GM19463 (cell line): ENCODE measurements around the gene TECTB.

Experiments used
- ATAC-seq: cut with Tn5 transposase; IDR thresholded peaks from one replicate; pipeline ENCODE4 v1.9.1; 2021; ENCODE audit warnings: mild to moderate bottlenecking, moderate library complexity; ENCODE audit not compliant: unreplicated experiment

Gene TECTB

DNA sequence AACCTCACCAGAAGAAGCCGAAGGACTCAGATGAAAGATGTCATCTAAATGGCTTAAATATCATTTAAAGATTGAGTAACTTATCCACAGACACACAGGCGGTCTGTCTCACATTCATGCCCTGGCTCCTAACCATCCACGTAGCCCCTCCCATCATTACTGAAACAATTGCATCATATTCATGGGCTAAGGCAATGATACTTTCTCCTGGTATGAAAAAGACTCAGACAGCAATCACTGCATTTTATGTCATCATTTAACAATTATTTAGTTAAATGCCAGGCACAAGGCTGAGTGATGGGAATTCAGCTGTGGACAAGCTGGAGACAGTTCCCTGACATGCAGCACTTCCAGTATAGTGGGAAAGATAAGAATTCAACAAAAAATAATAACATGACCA, 11.2 kb upstream of the TECTB start:
- no peak for ATAC-seq

- ATAC-seq, result no peak
Measured at GRCh38 chr10:112274831-112275230, 8.4 kb upstream of the TECTB start.

GRCh38 chr10:112275512-112276245, 7.5 kb upstream of the TECTB start:
- no peak for ATAC-seq

DNA sequence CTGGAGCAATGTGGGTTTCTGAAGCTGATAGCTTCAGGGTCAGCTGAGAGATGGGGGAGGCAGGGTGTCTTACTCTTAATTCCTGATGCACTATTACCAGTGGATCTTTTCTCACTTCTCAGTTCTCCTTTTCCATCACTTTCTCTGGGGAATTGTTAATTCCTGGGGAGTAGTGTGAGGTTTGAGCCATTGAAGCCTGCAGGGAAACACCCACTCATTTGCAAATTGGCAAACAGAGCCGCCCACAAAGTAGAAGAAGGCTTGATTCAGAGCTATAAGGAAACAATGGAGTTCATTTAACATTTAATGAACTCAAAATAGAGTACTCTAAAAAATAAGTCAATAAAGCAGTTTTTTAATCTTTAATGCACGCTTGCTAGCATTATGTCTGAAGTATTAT, 4.3 kb upstream of the TECTB start:
- ATAC-seq, result no peak

DNA sequence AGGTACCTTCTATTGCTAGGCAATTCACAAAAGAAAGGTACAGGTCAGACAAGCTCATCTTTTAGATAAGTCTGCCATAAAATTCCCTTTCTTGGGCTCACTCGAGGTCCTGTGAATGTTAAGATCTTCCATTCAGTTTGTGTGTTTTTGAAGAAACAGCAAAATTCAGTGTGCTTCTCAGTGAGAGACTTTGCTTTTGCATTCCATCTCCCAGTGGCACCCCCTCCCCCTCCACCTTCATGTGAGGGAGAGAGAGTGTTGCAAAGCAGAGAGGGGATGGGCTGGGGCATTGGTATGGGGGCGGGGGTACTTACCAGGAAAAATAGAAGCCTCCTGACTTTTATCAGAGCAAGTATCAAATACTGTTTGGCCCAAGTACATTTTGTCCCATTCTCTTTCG, 3.8 kb upstream of the TECTB start:
- no peak for ATAC-seq

DNA sequence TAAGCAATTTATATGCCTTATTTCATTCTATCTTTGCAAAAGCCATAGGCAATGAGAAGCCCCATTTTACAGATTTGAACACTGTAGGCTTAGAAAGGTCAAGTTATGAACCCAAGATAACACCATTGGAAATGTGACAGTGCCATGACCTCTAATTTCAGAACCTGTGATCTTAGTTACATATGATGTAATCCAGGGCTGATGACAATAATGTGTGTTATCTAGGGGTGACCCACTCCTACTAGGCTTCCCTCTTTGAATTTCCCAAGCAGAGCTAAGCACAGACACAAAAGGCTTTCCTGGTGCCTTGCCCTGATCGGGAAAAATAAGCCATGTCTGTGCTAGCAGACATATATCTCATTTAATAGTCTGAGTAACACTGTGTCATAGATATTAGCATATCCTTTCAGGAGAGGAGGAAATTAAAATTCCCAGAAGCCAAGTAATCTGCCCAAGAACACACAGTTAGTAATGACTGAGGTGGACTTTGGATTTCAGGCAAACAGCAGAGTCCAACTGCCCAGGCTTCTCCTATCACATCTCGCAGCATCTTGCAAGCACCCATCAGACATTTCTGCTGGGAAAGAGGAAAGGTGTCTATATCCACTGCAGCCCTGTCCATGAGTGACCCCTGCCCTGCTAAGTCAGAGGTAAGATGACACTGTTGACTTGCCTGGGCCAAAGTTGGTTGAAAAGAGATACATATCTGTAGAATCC, 2.8 kb upstream of the TECTB start:
- no peak for ATAC-seq

DNA sequence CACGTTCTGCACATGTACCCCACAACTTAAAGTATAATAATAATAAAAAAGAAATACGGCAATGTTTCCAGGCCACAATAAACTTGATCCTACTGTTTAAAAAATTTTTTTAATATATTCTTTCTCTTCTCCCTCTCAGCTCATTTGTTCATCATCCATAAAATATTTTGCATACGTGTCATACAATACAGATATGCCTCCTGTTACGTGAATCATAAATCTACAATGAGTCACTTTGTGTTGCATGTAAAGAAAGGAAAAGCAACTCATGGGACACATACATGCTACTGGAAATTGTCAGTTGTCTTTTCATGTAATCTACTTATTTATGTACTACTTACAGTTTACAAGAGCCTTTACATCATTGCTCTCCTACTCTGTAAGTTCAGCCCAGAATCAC, 1.1 kb upstream of the TECTB start:
- no peak for ATAC-seq

DNA sequence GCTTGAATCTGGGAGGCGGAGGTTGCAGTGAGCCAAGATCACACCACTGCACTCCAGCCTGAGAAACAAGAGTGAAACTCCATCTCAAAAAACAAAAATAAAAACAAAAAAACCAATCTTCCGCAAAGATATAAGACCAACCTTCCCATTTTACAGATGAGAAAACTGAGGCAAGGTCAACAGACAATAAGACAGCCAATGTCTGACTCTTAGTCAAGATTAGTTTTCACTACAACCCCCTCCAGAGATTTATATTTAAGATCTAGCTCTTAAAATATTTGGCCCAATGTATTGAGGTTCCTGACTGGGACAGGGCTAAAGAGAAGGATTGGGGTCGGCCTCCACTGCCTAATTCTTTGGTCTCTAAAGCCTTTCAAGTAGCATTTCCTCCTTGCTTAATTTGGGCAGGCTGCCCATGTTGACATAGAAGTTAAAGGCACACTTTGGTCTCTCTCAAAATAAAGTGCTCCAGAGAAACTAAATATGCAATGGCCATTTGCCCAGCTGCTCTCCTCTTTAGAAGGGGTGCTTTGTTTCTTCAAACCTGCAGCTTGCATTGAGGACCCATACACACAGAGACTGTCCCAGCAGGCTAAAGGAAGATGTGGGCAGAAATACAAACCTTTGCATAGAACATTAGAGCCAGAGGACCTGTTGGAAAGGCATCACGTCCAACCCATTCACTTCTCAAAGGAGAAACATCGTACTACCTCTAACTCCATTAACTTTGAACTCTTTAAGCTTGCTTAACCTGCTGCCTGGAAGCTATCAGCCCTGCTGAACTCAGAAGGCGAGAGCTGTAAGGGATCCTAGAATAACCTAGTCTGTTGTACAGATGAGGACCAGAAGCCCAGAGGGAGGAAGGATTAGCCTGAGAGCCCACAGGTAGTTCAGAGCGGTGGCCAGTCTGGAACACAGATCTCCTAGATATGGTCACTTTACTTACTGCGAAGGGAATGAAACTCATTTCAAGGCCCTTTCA, 3.9 kb downstream of the TECTB start:
- no peak for ATAC-seq

DNA sequence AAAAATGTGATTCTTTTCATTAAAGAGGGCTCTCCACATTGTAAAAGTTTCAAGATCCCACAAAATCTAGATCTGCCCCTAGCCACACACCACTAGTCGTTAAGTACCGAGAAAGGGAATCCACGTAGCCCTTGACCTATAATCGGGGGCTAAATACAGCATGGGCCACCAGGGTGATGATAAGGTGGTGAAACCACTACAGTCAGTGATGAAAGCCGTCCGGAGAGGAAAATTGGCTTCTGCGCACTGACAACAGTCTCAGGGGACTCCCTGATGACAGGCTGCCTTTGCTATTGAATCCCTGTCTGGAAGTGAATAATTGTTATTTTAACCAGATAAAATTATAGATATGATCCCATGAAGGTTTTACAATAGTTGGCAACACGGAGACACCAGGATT, 4.6 kb downstream of the TECTB start:
- ATAC-seq, result no peak

GRCh38 chr10:112288486-112288885, 5.3 kb downstream of the TECTB start:
- ATAC-seq, result no peak

DNA sequence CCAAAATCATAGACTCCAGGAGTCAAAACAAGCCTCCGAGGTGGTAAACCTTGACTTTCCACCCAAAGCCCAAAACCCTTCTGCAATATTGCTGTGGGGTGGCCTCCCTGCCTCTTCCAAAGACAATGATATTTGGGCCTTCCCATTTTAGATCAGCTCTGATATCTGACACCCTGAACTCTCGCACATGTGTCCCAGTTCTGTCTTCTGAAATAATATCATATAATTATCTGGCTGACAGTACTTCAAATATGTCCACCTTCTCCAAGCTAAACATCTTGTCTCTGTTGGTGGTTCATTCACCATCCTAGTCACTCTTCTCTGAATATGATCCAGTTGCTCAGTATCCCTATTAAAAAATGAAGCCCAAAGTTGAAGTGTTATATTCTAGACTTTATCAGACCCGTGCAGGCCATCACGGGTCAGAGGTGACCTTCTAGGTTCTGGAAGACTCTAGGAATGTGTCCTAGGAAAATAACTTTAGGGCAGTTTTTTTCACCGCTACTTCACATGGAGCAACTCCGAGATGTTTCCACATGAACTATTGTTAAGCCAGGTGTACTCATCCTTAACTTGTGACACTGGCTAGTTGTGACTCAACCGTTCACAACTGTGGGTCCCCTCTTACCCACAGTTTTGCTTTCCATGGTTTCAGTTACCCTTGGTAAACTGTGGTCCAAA, 6.3 kb downstream of the TECTB start:
- ATAC-seq, result no peak

- ATAC-seq, result no peak
Measured at GRCh38 chr10:112290054-112290373, 6.8 kb downstream of the TECTB start.

DNA sequence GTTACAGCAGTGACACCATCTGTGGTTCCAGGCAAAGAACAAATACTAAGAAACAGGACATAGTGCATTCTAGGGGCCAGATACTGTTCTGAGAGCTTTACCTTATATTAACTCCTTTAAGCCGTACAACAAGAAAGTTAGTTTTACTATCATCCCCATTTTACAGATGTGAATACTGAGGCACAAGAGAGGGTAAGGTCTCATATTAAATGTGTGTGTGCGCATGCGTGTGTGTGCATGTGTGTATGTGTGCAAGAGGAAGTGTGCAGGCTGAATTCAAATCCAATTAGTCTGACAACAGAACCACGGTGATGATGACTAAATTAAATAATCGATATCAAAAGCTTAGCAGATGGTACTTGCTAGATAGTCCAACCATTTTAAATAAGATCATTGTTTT, 11.0 kb downstream of the TECTB start:
- no peak for ATAC-seq

DNA sequence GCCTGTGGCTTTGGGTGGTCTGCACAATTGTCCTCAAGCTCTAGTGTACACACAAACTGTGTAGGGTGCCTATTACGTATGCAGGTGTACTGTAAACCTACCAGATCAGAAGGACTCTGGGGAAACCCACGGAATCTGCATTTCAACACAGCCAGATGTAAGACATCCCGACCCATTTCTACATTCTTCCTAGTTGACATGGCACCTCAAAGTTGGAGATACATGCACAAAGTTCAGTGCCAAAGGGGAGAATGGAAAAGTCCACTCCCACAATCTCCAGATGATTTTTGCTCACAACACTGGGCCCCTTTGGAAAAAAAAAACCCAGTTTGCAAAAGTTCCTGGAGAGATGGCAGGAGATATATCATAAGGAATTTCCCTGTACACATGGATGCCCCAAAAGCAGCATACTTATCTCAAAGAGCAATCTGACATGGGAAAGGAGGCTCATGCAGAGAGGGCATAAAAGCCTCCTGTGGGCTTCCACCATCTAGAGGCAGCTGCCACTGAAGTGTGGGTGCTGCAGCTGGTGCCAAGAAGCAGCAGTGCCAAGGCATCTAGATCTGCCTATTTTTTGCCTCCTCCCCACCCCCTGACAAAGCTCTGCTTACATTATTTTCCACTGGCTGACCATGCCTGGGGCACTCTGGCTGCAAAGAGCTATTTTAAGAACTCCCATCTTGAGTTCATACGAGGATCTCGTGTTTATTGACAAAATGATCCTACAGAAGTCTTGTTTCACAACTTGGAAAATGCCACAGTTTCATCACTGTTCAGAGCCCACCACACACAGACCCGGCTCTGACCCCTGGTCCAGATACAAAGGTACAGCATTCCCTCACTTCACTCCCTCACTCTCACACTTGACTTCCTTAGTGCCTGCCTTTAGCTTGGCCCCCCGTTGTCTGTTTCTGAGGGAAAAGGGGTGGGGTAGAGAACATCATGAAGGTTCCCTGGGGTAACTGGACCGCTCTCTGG, 12.9 kb downstream of the TECTB start:
- no peak for ATAC-seq

DNA sequence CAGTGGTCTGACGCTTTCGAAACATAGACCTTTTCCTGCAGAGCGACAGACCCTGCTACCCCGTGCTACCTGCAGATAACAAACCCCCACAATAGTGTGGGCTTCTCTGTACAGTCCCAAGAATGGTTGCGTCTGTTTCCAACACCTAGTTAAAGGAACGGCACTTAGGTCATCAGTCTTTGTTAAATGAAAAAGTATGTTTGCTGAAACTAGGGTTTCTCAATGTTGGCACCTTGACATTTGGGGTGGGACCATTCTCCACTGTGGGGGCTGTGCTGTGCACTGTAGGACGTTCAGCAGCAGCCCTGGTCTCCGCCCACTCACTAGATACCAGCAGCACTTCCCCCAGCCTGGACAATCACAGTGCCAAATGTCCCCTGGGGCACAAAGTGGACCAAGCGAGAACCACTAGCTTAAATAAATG, 13.7 kb downstream of the TECTB start:
- no peak for ATAC-seq

DNA sequence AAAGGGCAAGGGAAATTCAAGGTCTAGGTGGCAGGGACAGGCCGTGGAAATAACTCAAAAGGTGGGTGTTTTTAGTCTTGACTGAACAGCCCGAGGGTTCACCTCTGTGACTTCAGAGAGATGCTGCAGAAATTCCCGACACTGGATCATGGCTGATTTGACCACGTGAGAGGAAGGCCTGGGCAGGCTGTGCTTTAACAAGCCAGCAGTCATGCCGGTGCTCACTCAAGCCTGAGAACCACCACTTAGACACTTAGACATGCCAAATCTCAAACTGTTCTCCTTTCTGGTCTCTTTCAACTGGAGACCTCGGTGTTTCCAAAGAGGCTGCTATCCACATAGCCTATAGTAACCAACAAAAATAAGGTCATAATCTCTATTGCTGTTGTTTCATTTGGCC, 15.4 kb downstream of the TECTB start:
- no peak for ATAC-seq

- ATAC-seq, result no peak
Measured at GRCh38 chr10:112299456-112299855, 16.3 kb downstream of the TECTB start.

GRCh38 chr10:112302335-112302734, 19.1 kb downstream of the TECTB start:
- ATAC-seq, result no peak

DNA sequence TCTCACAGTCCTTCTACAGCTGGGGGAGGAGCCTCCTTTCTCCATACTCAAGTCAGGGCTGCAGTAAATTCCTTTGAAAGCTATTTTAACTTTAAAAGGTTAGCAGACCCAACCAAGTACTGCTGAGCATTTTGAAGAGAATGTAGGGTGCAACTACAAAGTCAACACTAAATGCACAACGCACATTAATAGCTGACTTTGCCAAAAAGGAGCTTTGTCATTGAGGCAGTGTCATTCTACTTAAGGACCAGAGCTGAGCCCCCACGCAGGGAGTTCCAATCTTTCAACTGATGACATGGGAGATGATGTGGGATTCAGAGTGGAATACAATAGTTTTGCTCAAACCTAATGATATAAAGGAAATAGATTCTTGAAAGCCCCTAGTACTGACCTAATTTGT, 20.3 kb downstream of the TECTB start:
- no peak for ATAC-seq
